ENCODE results near the gene CLN5.

- TF ChIP-seq CTCF (IDR thresholded peaks at IDR 0.05) = no peak
- no peak for TF ChIP-seq POLR2A (IDR thresholded peaks at IDR 0.05)
These were observed 19.7 kb upstream of the CLN5 start for GRCh38 chr13:76971851-76972829.

All from Peyer's patch (tissue), 4 donors.